Stimulated activated CD4-positive, alpha-beta T cell treated with anti-CD3 and anti-CD28 coated beads, Interleukin-1b, Interleukin-23, amount 100 ng/mL, for 1 hour (primary cell): ENCODE data around the gene FAHD1.

Source experiments
- DNase-seq, 2 donors: peaks; one replicate each; pipeline ENCODE4 v3.0.0-alpha.2; 2020; ENCODE audit warnings: low read depth in 2 of 2

Gene FAHD1

DNA sequence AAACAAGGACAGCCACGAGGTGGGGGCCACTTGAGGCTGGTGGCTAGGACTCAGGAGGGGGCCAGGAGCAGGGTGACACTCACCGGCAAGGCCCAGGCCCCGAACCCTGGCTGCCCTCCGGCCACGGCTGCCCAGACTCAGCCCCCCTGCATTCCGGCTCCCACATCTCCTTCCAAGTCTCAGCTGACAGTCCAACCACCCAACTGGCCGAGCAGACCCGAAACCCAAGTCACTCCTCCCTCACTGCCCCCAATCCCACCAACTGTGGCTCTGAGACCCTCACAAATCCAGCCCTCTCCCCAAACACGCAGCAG is 9.8 kb upstream of the FAHD1 start:
- DNase-seq = no peak

DNA sequence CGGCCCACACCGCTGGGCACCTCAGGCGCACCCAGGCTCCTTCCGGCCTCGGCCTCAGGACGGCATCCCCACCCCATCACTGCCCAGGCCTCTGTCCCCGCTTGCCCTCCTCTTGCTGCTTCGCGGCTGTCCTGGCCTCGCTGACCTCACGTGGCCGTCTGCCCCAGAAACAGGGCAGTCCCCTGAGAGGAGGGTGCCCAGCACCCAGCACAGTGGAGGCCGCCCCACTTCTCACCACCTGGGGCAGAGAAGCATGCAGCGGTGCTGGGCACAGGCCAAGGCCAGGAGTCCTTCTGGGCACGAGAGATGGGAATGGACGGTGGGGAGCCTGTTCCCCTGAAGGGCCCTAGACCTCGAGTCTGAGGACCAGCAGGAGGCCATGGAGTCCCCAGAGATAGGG is 9.3 kb upstream of the FAHD1 start:
- DNase-seq = no peak

DNA sequence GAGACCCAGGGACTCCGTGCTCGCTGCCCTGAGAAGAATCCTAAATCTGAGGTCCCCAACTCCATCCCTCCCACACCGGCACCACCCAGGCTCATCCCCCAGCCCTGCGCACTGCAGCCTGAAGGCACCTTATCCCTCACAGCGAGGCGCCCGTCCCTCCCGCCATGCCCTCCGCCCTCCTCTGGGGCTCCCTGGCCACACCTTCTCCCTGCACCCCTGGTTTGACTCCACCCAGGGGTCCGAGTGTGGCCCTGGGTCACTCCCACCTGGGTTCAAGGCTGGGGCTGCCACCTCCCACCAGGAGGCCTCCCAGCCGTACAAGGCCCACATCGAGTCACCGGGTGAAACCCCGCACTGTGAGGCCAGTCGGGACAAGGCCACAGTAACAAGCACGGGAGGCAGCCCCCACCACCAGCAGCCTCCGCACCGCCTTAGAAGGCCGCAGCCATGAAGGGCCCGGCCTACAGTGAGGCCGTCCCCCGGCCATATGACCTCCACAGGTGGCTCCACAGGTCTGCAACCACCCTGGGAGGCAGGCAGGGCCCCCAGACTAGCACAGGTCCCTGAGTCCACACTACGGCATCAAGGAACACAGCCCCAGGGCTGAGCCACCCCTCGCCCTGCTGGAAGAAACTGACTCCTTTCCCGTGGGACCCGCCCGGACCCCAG is 8.7 kb upstream of the FAHD1 start:
- no peak for DNase-seq

DNA sequence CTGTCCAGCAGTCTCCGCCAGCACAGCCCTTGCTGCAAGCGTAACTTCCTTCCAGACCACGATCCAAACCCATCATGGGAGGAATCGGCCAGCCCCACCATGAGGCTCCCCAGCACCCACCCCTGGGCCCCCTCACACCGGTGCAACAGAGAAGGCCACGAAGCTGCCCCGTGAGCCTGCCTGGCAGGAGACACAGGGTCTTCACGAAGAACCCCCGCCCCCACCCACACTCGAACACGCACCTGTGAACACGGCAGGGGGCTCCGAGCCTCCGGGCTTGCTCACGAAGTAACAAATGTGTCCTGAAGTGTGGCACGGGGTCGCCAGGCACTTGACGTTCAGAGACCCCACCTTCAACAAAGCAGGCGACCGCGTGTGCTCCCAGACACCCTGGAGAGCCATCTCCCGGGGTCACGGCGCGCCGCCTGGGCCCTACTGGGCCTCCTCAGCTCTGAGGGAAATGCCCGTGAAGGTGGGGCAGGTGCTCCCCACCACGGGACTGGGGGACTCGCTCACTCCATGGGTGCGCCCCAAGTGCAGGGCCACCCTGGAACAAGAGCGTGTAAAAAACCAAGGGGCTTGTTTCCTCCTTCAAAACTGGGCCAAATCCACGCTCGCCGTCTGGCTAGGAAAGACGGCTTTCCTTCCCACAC is 8.0 kb upstream of the FAHD1 start:
- DNase-seq = no peak

DNA sequence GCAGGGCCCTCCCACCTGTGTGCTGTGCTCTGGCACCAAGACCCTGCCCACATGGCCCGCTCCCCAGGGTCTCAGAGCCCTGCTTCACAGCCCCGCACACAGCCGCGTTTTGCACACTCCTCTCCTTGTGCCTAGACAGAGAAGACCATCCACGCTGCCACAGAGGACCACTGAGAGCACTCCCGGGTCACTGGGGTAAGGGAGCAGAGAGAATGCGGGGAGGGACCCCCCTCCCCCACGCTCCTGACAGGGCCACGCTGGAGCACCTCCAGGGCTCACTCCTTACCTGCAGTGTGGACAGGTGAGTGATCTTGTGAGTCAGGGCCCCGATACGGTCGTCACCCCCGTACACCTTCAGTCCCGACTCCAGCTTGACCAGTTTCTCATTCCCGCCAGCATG is 7.4 kb upstream of the FAHD1 start:
- no peak for DNase-seq

DNA sequence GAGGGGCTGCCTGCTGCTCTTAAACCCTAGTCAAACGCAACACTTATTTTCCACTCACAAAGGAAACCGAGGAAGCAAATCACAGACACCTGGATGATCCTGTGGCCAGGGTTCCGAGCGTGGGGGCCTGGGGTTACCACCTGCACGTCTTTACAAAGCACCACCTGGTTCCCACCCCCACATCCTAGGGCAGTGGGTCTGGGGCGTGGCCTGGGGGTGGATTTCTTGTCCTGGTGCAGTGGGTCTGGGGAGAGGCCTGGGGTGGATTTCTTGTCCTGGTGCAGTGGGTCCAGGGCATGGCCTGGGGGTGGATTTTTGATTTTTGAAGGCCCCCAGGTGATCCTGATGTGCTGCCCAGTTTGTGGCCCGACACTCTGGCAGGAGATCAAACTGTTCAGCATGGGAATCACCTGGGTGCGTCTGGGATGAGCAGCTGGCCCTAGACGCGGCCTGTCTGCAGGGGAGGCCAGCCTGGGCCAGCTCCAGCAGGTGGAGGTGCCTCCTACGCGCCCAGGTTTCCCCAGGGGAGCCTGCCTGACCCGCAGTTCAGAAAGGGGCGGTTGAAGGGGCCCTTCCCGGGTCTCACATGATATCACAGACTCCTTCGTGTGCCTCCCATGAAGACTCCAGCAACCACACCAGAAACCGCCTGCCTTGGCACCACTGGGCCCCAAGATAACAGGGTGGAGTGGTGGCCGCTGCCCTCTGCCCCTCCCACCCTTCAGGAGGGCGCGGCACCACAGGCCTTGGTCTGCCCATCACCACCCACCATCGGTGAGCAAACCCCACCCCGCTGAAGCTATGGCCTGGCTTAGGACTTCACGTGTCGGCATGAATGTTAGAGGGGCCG is 6.7 kb upstream of the FAHD1 start:
- no peak for DNase-seq

DNA sequence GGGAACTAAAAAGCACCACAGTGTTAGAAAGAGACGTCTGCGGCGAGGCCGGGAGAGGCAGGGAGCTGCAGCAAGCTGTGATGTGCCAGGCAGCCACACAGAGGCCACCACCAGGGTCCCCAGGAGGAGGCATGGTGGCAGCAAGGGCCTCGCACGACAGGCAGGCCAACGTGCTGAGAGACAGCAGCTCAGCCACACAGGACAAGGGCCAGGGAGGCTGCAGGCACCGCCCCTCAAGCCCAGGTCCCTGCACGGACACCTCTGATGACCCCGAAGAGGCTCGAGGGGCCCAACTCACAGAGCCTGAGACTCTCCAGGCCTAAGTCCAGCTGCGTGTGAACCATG is 6.1 kb upstream of the FAHD1 start:
- DNase-seq = no peak

DNA sequence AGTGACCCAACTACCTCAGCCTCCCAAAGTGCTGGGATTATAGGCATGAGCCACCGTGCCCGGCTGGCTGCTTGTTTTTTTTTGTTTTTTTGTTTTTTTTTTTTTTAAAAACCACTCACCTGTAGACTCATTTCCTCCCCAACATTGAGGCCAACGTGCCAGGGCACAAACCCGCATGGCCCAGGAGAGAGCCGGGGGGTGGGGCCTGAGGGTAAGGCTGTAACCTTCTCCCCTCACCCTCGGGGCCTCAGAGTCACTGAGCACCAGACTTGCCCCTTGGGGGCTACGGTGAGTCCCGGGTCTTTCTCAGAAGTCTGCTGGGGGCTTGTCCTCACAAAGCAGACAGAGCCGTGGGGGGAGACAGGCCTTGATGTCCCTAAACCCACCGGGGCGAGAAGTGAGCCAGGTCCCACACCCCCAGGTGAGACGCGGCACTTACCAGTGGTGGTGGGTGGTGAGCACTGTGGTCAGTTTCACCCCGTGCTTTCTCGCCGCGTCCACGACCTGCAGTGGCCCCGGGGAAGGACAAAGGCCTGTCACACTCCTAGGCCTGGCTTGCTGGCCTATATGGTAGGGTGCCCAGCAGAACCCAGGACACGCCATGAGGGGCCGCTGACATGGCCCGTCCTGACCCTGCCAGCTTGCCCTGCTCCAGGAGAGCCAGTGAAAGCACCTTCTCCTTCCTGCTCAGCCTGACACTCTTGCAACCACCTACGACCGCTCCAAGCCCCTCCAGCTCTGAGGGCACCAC is 5.0 kb upstream of the FAHD1 start:
- DNase-seq = no peak

DNA sequence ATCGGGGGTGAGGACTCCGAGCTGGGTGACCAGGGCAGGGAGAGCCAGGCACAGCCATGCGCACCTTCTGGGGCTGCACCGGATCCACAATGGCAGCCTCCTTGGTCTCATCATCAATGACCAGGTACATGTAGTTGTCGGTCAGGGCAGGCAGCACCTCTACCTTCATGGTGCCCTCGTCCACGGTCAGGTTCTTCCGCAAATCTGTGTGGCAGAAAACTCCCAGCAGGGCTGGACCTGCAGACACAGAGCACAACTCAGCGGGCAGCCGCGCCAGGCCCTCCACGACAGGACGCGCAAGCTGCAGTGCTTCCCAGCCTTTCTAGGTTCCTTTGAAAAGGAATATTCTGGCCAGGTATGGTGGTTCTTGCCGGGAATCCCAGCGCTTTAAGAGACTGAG is 4.2 kb upstream of the FAHD1 start:
- no peak for DNase-seq

DNA sequence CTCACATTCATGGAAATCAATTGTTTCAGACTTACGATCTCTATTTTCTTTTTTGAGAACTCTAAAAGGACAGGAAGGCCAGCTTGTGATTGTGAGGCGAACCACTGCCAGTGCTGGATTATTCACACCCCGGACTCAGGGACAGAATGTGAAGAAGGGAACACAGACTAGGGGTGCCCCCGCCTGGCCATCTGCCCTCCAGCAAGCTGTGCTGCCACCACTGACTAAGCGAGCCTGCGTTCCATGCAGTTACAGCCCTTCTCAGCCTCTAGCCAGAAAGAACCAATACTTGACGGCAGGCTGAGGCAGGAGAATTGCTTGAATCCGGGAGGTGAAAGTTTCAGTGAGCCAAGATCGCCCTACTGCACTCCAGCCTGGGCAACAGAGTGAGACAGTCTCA is 3.2 kb upstream of the FAHD1 start:
- DNase-seq = no peak

DNA sequence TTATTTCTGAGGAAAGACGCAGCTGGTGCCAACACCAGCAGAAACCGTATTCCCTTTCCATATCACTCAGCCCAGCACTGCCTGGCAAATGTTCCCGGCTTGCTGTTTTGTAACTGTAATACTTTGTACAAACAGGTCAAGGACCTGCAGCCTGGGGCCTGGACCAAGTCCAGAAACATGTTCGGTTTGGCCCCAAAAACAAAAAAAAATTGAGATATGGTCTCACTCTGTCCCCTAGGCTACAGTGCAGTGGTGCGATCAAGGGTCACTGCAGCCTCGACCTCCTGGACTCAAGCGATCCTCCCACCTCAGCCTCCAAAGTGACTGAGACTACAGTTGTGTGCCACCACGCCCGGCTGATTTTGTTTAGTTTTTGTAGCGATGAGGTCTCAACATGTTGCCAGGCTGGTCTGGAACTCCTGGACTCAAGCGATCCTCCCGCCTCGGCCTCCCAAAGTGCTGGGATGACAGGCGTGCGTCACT is 1.6 kb upstream of the FAHD1 start:
- no peak for DNase-seq

DNA sequence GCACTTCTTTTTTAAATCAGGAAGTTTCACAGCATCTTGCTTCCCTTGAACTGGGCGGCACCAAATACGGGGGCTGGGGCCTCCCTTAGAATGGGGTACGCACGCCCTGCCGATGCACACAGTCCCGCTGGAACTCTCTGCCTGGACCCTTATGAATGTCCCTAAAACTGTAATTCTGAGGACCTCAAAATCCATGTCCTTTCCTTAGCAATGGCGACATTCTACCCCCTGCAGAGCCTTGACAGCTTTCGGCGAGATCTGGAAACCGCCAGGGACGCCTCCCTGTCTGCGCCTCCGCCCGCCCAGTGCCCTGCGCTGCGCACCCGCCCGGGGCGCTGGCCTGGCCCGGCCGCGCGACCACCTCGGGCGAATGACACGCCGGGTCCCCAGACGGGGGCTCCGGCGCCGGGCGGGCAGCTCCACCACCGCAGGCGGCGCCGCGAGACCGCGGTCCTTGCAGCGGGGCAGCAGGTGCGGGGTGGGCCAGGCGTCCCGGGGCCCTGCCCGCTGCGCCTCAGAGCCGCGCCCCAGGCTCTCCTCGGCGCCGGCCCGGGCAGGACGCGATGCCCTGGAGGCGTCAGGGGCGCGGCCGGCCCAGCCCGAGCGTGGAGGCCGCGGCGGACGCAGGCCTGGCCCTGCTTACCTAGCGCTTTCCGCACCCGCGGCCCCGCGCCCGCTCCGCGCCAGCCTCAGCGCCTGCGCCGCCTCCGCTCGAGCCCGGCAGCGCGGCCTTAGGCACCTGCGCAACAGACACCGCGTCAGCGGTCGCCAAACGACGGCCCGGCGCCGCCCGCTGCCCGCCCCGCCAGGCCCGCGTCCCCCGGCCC is 929 bp upstream of the FAHD1 start:
- DNase-seq = peak; percentile 31 to 44

DNA sequence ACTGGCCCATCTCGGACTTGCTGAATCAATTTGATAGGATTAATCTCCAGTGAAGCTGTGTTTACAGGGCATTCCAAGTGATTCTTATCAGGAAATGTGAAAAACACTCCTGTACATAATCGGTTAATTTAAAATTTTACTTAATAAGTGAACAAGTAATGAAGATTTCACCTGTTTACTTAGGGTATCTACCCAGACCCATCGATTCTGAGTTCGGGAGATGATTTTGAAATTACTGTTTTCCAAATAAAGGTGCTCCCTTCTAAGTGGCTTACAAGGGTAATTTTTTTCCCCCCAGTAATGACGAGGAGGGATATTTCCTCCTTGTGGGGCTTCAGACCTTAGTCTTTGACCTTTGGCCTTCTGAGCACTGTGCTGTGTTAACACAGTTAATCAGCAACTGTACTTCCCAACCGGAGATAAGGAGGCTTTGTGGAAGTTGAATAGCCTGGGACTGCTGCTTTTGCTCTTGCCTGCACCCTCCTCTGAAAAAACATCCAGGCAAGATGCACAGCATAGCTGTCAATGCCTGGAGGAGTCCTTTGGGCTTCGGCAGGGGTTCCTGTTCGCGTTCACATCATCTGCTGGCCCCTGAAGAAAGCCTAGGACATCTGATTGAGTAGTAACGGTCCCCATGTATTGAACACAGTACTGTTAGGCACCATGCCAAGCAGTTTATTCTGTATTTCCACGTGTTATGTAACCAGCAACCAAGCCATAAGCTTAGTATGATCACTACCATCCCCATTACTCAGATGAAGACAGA is 1.8 kb downstream of the FAHD1 start:
- no peak for DNase-seq

DNA sequence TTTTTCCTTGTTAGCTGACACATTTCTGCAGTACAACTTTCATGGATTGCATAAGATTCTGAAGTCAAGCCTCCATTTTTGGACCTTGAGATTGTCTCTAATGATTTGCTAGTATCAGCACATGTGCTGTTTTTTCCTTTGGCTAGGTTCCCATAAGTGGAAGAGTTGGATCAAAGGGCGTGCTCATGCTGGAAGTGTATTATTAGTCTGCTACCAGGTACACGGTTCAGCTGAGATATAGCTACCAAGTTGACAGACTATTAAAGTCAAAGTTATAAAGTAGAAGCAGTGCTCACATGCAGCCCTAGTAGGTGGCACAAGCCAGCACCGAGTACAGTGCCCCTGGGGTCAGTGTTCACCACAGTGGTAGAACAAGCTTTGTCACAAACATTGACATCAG is 3.2 kb downstream of the FAHD1 start:
- DNase-seq = no peak

DNA sequence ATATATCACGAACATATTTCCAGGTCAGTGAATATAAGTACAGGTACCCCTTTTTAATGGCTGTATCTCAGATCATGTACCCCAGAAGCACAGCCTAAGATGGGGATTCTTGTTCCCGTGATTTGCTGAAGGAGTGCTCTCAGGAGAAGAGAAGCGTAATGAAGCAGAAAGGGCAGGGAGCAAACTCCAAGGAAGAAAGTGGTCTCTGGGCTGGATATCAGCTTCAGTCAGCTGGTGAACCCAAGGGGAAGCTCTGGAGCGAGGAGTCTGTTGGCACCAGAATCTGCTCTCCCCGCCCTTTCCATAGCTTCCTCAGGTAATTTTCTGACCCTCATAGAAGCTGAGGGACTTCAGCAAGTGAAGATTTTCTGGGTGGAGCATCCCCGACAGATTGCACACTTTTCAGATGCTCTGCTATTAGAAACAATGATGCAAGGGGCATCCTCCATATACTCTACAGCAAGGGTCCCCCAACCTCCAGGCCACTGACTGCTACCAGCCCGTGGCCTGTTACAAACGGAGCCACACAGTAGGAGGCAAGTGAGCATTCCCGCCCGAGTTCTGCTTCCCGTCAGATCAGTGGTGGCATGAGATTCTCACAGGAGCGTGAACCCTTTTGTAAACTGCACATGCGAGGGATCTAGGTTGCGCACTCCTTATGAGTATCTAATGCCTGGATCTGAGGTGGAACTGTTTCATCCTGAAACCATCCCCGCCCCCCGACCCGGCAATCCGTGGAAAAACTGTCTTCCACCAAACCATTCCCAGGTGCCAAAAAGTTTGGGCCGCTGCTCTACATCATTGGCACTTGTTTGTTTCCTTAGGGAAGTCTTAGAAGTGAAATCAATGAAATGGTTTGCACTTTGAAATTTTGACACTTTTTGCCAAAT is 4.4 kb downstream of the FAHD1 start:
- no peak for DNase-seq

DNA sequence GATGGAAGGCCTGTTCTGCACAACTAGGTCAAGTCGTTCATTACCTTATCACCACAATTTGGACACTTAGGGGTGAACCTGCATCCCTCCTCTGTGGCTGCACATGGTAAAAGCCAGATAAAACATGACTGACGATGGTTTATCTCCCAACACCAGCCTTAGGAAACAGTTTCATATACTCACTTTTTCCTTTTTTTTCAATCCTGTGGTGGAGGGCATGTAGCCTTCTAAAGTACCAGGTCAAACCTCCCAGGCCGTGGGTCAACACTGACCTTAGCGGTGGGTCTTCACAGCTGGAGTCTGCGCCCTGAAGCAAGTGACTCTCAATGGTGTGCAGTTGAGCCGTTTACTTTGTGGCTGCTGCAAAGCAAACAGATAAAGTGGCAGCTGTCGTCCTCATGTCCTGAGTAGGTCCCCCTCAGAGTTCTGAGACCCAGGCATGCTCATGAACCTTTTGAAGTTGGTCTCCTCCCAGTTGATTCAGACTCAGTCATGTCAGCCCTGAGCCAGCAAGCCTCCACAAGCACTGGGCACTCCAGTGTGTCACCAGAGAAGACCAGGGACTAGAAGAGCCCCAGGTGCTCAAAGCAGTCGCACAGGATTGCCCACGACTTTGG is 5.9 kb downstream of the FAHD1 start:
- no peak for DNase-seq

DNA sequence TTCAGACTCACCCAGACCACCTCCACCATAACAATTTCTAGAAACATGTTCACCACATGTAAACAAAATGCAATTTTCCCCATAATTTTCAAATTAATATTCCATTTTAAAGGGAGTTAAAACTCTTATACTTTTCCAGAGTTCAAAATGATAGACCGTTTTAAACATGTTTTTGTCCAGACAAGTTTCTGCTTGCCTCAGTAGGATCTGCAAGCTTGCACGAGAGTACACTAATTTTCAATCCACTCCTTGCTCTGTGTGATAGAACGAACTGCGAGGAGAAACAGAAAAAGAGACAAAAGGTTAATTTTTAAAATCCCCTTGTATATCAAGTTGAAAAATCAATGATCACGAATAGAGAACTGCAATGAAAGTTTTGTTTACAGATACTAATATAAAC is 7.1 kb downstream of the FAHD1 start:
- DNase-seq = no peak

DNA sequence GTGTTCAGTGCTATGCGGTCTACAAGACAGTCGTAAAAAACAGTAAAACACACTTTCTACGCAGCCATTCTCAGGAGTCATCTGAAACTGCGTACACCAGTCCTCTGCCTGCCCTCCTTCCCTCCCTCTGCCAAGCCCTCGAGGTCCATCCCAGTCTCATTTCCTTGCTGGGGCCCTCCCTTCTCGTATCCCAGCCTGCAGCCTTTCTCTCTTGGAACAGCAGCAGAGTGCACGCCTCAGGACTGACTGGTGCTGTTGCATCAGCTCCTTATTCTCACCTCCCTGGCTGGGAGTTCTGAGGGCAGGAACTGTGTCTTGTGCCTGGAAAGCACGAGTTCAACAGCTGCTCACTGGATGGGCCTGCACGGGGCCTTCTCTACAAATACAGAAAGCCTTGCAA is 12.5 kb downstream of the FAHD1 start:
- no peak for DNase-seq

DNA sequence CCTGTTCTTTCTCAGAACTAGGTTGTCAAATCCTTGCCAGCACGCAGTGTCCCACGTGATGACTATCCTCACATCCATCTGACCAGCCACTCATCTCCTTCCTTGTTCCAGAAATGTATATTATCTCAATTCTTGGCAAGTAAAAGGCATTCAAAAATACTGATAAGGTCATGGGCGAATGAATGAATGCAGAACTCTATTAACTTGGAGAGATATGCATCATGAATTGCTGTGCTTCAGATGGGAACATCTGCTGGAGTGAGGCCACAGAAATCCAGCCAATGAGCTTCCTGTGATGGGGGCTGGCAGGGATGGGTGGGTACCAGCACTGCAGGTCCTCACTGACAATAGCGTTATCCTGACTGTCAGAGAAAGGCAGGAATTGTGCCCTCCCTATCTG is 19.0 kb downstream of the FAHD1 start:
- DNase-seq = no peak
